Measurements from ENCODE around the gene COPS4. TPM values are rescaled to one million over a fixed set of nuclear protein-coding genes. Genes with fewer than 3 reads are reported as not detected.
"Not testable (repeated sequence)": the region's sequence is repeated elsewhere in the genome, so short reads cannot be mapped to it uniquely, and the experiment has no call there.

COPS4 gene
- total and polyA plus RNA-seq, 8 donors, result 27.8 to 77.0 (median 66.5) TPM

DNA sequence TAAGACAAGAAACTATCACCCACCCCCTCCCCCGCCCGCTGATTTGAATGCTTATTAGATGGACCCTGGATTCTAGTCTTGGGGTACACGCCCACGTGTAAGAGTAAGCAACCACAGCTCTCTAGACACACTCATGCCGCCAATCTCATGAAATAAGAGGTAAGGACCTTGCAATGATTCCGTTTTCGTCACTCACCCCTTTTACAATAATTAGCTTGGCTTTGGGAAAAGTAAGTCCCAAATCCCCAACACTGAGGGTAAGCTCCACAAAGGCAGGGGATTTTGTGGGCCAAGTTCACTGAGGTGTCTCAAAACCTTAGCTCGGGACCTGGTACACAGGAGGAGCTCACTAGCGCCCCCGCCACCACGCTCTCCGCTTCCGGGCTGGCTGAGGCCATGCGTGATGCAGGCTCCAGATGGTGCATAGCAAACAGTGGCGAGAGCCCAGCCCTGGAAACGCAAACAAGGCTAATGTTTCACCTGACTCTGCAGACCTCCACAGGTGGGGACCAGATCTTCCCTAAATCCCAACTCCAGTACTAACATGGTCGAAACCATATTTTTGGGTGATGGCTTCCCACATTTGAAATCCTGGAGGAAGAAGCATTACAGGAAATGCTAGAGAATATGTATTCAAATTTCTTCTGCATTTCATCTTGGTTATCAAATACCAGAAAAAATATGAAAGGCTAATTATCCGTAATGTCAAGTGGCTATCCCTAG, 75.4 kb downstream of the COPS4 start:
- H3K4me1 ChIP-seq, result peaks cover 0 to 46% of the 10 kb centered on the region in 2 donors
- peak; percentile 57 to 98 (median 84) for DNase-seq
- peaks cover 0 to 9% of the 10 kb centered on the region in 2 donors for H3K27me3 ChIP-seq
- intact Hi-C loops (cut with DNase I), result no loop called here
- no peaks in the 10 kb centered on the region for H3K36me3 ChIP-seq
- peak; percentile 94 for ATAC-seq
- no peaks in the 10 kb centered on the region for H3K9me3 ChIP-seq
- H3K27ac ChIP-seq, result peak overlapping the region; percentile 76 to 96
- H3K4me3 ChIP-seq, result peak overlapping the region; percentile 51 to 61
- TF ChIP-seq, protein P1, sequence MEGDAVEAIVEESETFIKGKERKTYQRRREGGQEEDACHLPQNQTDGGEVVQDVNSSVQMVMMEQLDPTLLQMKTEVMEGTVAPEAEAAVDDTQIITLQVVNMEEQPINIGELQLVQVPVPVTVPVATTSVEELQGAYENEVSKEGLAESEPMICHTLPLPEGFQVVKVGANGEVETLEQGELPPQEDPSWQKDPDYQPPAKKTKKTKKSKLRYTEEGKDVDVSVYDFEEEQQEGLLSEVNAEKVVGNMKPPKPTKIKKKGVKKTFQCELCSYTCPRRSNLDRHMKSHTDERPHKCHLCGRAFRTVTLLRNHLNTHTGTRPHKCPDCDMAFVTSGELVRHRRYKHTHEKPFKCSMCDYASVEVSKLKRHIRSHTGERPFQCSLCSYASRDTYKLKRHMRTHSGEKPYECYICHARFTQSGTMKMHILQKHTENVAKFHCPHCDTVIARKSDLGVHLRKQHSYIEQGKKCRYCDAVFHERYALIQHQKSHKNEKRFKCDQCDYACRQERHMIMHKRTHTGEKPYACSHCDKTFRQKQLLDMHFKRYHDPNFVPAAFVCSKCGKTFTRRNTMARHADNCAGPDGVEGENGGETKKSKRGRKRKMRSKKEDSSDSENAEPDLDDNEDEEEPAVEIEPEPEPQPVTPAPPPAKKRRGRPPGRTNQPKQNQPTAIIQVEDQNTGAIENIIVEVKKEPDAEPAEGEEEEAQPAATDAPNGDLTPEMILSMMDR (IDR thresholded peaks at IDR 0.05), result peak; percentile 35 to 44

- no peak for ATAC-seq
- H3K4me3 ChIP-seq, result peak overlapping the region in 1 of 2 donors; percentile 61
Observed at GRCh38 chr4:83110970-83111750, 76.2 kb downstream of the COPS4 start.

GRCh38 chr4:83111751-83112141, 76.8 kb downstream of the COPS4 start:
- H3K27me3 ChIP-seq; H3K36me3 ChIP-seq; H3K9me3 ChIP-seq; intact Hi-C loops (cut with DNase I); ATAC-seq; DNase-seq: not testable (repeated sequence)
- Histone ChIP-seq H3K4me3 (peak overlapping the region in 1 of 2 donors; percentile 61), H3K4me1 (peaks cover 0 to 55% of the 10 kb centered on the region in 2 donors), H3K27ac (peak overlapping the region; percentile 10 to 96)

More at GRCh38 chr4:83110970-83111750, 76.2 kb downstream of the COPS4 start:
- Histone ChIP-seq H3K36me3 (no peaks in the 10 kb centered on the region), H3K4me1 (peaks cover 0 to 54% of the 10 kb centered on the region in 2 donors), H3K27me3 (peaks cover 0 to 9% of the 10 kb centered on the region in 2 donors), H3K9me3 (no peaks in the 10 kb centered on the region), H3K27ac (peak overlapping the region; percentile 76 to 96)
- intact Hi-C loops (cut with DNase I), result no loop called here
- no peak for DNase-seq
- TF ChIP-seq, protein P1 (IDR thresholded peaks at IDR 0.05), result no peak

- intact Hi-C loops (cut with DNase I), result no loop called here
- H3K27ac ChIP-seq, result peak overlapping the region; percentile 8 to 96
- DNase-seq, result peak in 1 of 4 donors; percentile 10
- H3K36me3 ChIP-seq, result no peaks in the 10 kb centered on the region
- H3K4me1 ChIP-seq, result peaks cover 0 to 57% of the 10 kb centered on the region in 2 donors
- TF ChIP-seq, protein P1 (IDR thresholded peaks at IDR 0.05), result no peak
- H3K27me3 ChIP-seq, result peaks cover 0 to 9% of the 10 kb centered on the region in 2 donors
- H3K4me3 ChIP-seq, result peak overlapping the region in 1 of 2 donors; percentile 61
- no peaks in the 10 kb centered on the region for H3K9me3 ChIP-seq
- no peak for ATAC-seq
Observed at GRCh38 chr4:83112231-83112630, 77.2 kb downstream of the COPS4 start.

DNA sequence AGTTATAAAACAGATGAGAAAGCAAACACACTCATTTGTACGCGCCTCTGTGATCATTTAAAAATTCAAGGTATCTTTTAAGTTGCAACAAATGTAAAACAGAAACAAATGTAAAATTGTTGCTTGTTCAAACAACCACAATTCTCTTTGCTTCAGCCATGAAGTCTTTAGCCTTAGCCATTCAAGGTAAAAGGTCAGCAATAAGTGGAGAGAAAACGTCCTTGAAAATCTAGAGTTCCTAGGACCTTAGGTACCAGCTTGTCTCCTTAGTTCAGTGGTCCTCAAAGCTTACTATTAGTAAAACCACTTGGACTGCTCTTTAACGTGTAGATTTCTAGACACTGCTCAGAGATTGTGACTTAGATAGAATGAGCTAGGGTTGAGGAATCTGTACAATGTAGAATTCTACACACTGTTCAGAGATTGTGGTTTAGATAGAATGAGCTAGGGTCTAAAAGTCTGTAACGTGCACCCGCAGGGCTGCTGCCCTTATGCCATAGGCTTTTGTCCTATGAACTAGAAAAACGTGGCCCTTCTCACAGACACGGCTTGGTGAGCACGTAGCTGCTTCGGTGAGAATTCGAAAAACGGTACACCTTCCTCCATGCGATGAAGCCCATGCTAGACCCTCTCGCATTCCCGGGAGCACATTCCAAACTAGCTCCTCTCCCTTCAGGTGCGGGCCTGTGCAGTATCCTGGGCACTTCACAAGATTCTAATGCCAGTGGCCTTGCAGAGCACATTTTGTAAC, 77.9 kb downstream of the COPS4 start:
- DNase-seq (no peak), ATAC-seq (no peak)
- Histone ChIP-seq H3K36me3 (no peaks in the 10 kb centered on the region), H3K27me3 (peaks cover 0 to 9% of the 10 kb centered on the region in 2 donors), H3K9me3 (no peaks in the 10 kb centered on the region), H3K27ac (peak overlapping the region; percentile 8 to 96), H3K4me3 (peak overlapping the region in 1 of 2 donors; percentile 61), H3K4me1 (peaks cover 0 to 61% of the 10 kb centered on the region in 2 donors)
- TF ChIP-seq, protein P1 (IDR thresholded peaks at IDR 0.05), result no peak
- intact Hi-C loops (cut with DNase I), result no loop called here
